Chondrocyte (in vitro differentiated cells): ENCODE results near the gene APOL2. TPM values are rescaled to one million over a fixed set of nuclear protein-coding genes. Genes with fewer than 3 reads are reported as not detected.

Source experiments
- DNase-seq: peaks from one replicate; pipeline ENCODE4 v3.0.0; 2021; ENCODE audit warnings: mixed read lengths, low spot score
- H3K27ac Mint-ChIP-seq: one replicate; pipeline ENCODE4 v1.8.0; 2021; ENCODE audit warnings: mild to moderate bottlenecking, moderate library complexity, mixed read lengths; ENCODE audit not compliant: unreplicated experiment
- H3K27me3 Mint-ChIP-seq: 2 replicates; pipeline ENCODE4 v1.8.0; 2021; ENCODE audit warnings: low read depth, mixed read lengths
- H3K36me3 Mint-ChIP-seq: 2 replicates; pipeline ENCODE4 v1.8.0; 2021; ENCODE audit warnings: low read depth, mixed read lengths
- H3K4me1 Mint-ChIP-seq: 2 replicates; pipeline ENCODE4 v1.8.0; 2021; ENCODE audit warnings: low read depth, mild to moderate bottlenecking, mixed read lengths
- H3K4me3 Mint-ChIP-seq: one replicate; pipeline ENCODE4 v1.8.0; 2021; ENCODE audit warnings: mild to moderate bottlenecking, moderate library complexity, mixed read lengths; ENCODE audit not compliant: unreplicated experiment
- H3K9me3 Mint-ChIP-seq: 2 replicates; pipeline ENCODE4 v1.8.0; 2021; ENCODE audit warnings: low read depth, mixed read lengths
- total RNA-seq: library from RNA; stranded (reverse); gene quantifications from 3 replicates; pipeline ENCODE4 v1.2.1, GENCODE V29; 2021
- TF ChIP-seq, protein P1 (sequence below): fragments of 200-600 bp; sonication (generic); IDR thresholded peaks from 2 replicates; pipeline ENCODE4 v1.5.0; 2021; ENCODE audit warnings: antibody characterized with exemption, mild to moderate bottlenecking, moderate library complexity

Gene APOL2
- total RNA-seq, 1 donor from 2014 or later, result 84.1 TPM

DNA sequence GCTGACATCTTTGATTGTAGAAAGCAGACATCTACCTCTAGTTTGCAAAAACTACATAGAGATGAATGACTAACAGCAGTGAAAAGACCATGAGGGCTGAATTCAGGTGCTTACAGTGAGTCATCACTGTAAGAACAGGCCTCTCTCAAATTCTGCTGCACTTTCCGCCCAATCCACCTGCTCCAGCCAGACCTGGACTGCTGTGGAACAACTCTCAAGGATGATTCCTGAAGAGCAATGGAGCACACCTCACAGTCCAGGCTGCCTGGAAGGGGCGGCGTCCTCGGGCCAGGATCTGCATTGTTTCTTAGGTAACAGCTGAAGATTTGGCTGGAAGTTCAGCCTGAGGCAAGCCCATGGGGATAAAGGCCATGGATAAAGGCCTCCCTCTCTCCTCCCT lies 15.1 kb downstream of the APOL2 start:
- peaks cover 20% of the 10 kb centered on the region for H3K36me3 Mint-ChIP-seq
- no peak overlapping the region for H3K27ac Mint-ChIP-seq
- H3K9me3 Mint-ChIP-seq, result no peaks in the 10 kb centered on the region
- TF ChIP-seq, protein P1, sequence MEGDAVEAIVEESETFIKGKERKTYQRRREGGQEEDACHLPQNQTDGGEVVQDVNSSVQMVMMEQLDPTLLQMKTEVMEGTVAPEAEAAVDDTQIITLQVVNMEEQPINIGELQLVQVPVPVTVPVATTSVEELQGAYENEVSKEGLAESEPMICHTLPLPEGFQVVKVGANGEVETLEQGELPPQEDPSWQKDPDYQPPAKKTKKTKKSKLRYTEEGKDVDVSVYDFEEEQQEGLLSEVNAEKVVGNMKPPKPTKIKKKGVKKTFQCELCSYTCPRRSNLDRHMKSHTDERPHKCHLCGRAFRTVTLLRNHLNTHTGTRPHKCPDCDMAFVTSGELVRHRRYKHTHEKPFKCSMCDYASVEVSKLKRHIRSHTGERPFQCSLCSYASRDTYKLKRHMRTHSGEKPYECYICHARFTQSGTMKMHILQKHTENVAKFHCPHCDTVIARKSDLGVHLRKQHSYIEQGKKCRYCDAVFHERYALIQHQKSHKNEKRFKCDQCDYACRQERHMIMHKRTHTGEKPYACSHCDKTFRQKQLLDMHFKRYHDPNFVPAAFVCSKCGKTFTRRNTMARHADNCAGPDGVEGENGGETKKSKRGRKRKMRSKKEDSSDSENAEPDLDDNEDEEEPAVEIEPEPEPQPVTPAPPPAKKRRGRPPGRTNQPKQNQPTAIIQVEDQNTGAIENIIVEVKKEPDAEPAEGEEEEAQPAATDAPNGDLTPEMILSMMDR, result no peak
- no peak overlapping the region for H3K4me3 Mint-ChIP-seq
- no peak for DNase-seq
- H3K27me3 Mint-ChIP-seq, result no peaks in the 10 kb centered on the region
- H3K4me1 Mint-ChIP-seq, result peaks cover 9% of the 10 kb centered on the region

DNA sequence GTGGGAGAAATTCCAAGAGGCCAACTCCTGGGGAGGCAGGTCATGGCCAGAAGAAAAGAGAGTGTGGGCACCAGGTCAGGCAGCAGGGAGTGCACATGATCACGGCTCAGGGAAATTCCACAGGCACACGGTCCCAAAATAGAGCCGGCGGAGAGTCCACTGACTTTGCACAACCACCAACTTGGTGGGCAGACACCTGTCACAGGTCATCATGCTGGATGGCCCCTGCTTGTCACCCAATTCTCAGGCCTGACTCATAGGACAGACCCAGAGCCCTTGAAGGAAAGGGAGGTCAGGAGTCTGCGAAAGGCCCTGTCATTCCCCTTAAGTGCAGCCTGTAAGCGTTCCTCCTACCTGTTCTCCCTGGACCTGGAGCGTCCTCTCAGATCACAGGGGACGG lies 15.8 kb downstream of the APOL2 start:
- H3K9me3 Mint-ChIP-seq, result no peaks in the 10 kb centered on the region

GRCh38 chr22:36222887-36223450 lies 16.4 kb downstream of the APOL2 start:
- no peak for DNase-seq
- Mint-ChIP-seq H3K4me3 (no peak overlapping the region), H3K27ac (no peak overlapping the region), H3K36me3 (peaks cover 7% of the 10 kb centered on the region), H3K9me3 (no peaks in the 10 kb centered on the region), H3K4me1 (peaks cover 8% of the 10 kb centered on the region), H3K27me3 (peaks cover 8% of the 10 kb centered on the region)
- TF ChIP-seq, protein P1, result no peak

More for the DNA sequence above, 15.8 kb downstream of the APOL2 start:
- Mint-ChIP-seq H3K36me3 (peaks cover 12% of the 10 kb centered on the region), H3K4me3 (no peak overlapping the region), H3K27me3 (peaks cover 3% of the 10 kb centered on the region), H3K4me1 (peaks cover 8% of the 10 kb centered on the region), H3K27ac (no peak overlapping the region)
- TF ChIP-seq, protein P1, result no peak
- DNase-seq, result no peak

DNA sequence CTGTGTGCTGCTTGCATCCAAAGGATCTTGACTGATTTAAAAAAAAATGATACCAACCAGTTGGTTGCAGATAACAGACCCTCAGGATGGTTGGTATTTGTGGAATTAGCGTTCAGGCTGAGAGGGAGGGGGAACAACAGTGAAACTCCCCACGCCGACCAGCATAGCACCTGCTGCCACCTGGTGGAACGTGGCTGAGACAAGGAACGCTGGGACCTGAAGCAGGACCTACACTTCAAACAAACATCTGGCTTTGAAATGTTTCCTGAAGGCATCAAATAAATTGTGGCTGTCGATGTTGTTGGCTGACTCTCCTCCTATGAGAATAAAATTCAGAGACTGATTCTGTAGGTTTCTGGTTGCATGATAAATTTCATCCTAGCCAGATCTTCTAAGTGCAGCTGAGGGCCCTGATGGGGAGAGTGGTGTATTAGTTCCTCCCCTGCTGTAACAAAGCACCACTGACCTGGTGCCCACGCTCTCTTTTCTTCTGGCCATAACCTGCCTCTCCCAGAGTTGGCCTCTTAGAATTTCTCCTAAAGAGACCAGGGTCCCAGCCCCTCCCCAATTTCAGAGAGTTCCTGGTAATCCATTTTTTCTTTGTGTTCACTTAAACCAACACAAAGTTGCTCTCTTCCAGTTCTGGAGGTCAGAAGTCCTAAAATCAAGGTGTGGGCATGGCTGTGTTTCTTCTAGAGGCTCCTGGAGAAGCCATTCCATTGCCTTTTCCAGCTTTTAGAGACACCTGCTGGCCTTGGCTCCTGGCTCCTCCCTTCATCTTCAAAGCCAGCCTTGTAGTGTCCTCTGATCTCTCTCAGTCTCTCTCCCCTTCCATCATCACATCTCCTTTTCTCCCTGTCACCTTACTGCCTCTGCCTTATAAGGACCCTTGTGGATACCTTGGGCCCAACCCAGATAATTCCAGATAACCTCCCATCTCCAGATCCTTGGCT lies 17.3 kb downstream of the APOL2 start:
- H3K27me3 Mint-ChIP-seq, result peaks cover 9% of the 10 kb centered on the region
- TF ChIP-seq, protein P1, result peak; percentile 80
- no peak for DNase-seq
- H3K27ac Mint-ChIP-seq, result no peak overlapping the region
- H3K4me1 Mint-ChIP-seq, result peaks cover 8% of the 10 kb centered on the region
- H3K36me3 Mint-ChIP-seq, result peaks cover 3% of the 10 kb centered on the region
- no peak overlapping the region for H3K4me3 Mint-ChIP-seq
- H3K9me3 Mint-ChIP-seq, result no peaks in the 10 kb centered on the region

GRCh38 chr22:36220451-36220921 lies 18.8 kb downstream of the APOL2 start:
- H3K27me3 Mint-ChIP-seq, result peaks cover 16% of the 10 kb centered on the region
- peaks cover 8% of the 10 kb centered on the region for H3K4me1 Mint-ChIP-seq
- DNase-seq, result no peak
- H3K9me3 Mint-ChIP-seq, result no peaks in the 10 kb centered on the region
- TF ChIP-seq, protein P1, result no peak
- H3K27ac Mint-ChIP-seq, result no peak overlapping the region
- no peaks in the 10 kb centered on the region for H3K36me3 Mint-ChIP-seq
- no peak overlapping the region for H3K4me3 Mint-ChIP-seq
